Stomach (tissue), 9 donors: Measurements from ENCODE around the gene MARCKSL1. TPM values are rescaled to one million over a fixed set of nuclear protein-coding genes. Genes with fewer than 3 reads are reported as not detected.
A peak's percentile ranks its signal among the peaks of the same experiment; 100 is the strongest.

Experiments used
- DNase-seq, 2 donors: peaks; one replicate each; pipeline versions ENCODE4 v3.0.0 to v3.0.0-alpha.2; 2013 to 2019
- H3K27ac ChIP-seq, 5 donors: fragments of 200-600 bp in 4 of 5; sonication (generic) in 4 of 5; one replicate each; pipeline ENCODE4 v1.5.1; 2013 to 2019; ENCODE audit warnings: mild to moderate bottlenecking in 1 of 5, moderate library complexity in 1 of 5
- H3K27me3 ChIP-seq, 3 donors: fragments of 200-600 bp; sonication (generic); one replicate each; pipeline ENCODE4 v1.5.1; 2017 to 2019; ENCODE audit warnings: mixed run types in 1 of 3
- H3K36me3 ChIP-seq, 4 donors: fragments of 200-600 bp; sonication (generic); 1 replicate in 3 of 4; 2 replicates in 1 of 4; pipeline ENCODE4 v1.5.1; 2016 to 2019
- H3K4me1 ChIP-seq, 4 donors: fragments of 200-600 bp; sonication (generic); one replicate each; pipeline ENCODE4 v1.5.1; 2016 to 2019
- H3K4me3 ChIP-seq, 4 donors: fragments of 200-600 bp; sonication (generic) in 3 of 4; one replicate each; pipeline ENCODE4 v1.5.1; 2016 to 2019; ENCODE audit warnings: mild to moderate bottlenecking in 1 of 4
- H3K9me3 ChIP-seq, 4 donors: fragments of 200-600 bp; sonication (generic); one replicate each; pipeline ENCODE4 v1.5.1; 2016 to 2019
- CTCF ChIP-seq, 7 experiments: fragments of 450-650 bp in 4 of 7; fragments of 200-600 bp in 3 of 7; sonication (generic) in 3 of 7; IDR thresholded peaks; one replicate each; pipeline ENCODE4 v1.5.1; 2016 to 2019; ENCODE audit warnings: antibody characterized with exemption in 7 of 7, control low read depth in 2 of 7, mild to moderate bottlenecking in 1 of 7
- EP300 ChIP-seq: sonication (generic); formaldehyde crosslinking; IDR thresholded peaks from one replicate; pipeline ENCODE4 v1.6.1; 2017; ENCODE audit warnings: antibody characterized with exemption
- POLR2A ChIP-seq, 4 donors: fragments of 450-650 bp; IDR thresholded peaks; one replicate each; pipeline ENCODE4 v1.6.1; 2016; ENCODE audit warnings: antibody characterized with exemption in 4 of 4, control low read depth in 2 of 4, mild to moderate bottlenecking in 1 of 4, moderate library complexity in 1 of 4
- POLR2AphosphoS5 ChIP-seq, 3 donors: sonication (generic); formaldehyde crosslinking; IDR thresholded peaks; one replicate each; pipeline ENCODE4 v1.6.1; 2016; ENCODE audit warnings: antibody characterized with exemption in 3 of 3
- WGBS, 5 donors: extraction: QIAGEN DNeasy Blood & Tissue Kit in 3 of 5; methylation state at CpG; one replicate each; pipeline versions ENCODE4 v1.1.5 to v1.1.7; 2013 to 2018; 5-methylcytosine and 5-hydroxymethylcytosine counted together
- intact Hi-C: fragments of 100-400 bp; cut with DNase I; formaldehyde crosslinking; loops from one replicate; pipeline ENCODE4 v1.15.1; 2023; ENCODE audit warnings: low total_unique reads
- polyA plus RNA-seq, 3 donors: library from polyadenylated mRNA; stranded (reverse); fragments of 200-250 nt; gene quantifications; one replicate each; pipeline ENCODE4 v1.2.3, GENCODE V29; 2013
- total RNA-seq, 5 donors: library from RNA; depleted of rRNA; stranded (reverse); fragments of >200 nt; gene quantifications; one replicate each; pipeline versions ENCODE4 v1.1.0 to v1.2.3, GENCODE V29; 2014 to 2016
- donor health status: healthy with polysubstance abuse.
- donor health status: Bipolar disorder and iron deficiency.
- donor health status: healthy.

The MARCKSL1 gene
- total and polyA plus RNA-seq, 8 donors: 7.6 to 100 (median 47.1) TPM

GRCh38 chr1:32346532-32347157 lies 10.6 kb upstream of the MARCKSL1 start:
- no peak for DNase-seq
- no peaks in the 10 kb centered on the region for H3K27me3 ChIP-seq
- 87 to 92% (median 91%) methylated on average over 9 of the region's 9 CpGs for WGBS, 5 donors
- no peak overlapping the region for H3K27ac ChIP-seq
- TF ChIP-seq EP300: no peak
- TF ChIP-seq POLR2AphosphoS5 (IDR thresholded peaks at IDR 0.05): no peak
- TF ChIP-seq POLR2A (IDR thresholded peaks at IDR 0.05): no peak
- TF ChIP-seq CTCF (IDR thresholded peaks at IDR 0.05): no peak
- peaks cover 10 to 52% (median 31%) of the 10 kb centered on the region in 4 donors for H3K4me1 ChIP-seq
- no peak overlapping the region for H3K4me3 ChIP-seq
- intact Hi-C loops: no loop called here
- no peaks in the 10 kb centered on the region for H3K36me3 ChIP-seq
- H3K9me3 ChIP-seq: no peaks in the 10 kb centered on the region

- no peaks in the 10 kb centered on the region for H3K9me3 ChIP-seq
- peak overlapping the region in 2 of 5 donors; percentile 35 to 42 for H3K27ac ChIP-seq
- peak; percentile 52 to 83 for DNase-seq
- H3K36me3 ChIP-seq: no peaks in the 10 kb centered on the region
- H3K27me3 ChIP-seq: no peaks in the 10 kb centered on the region
- TF ChIP-seq POLR2A (IDR thresholded peaks at IDR 0.05) (no peak), CTCF (IDR thresholded peaks at IDR 0.05) (no peak), POLR2AphosphoS5 (IDR thresholded peaks at IDR 0.05) (no peak), EP300 (no peak)
- peaks cover 10 to 49% (median 23%) of the 10 kb centered on the region in 4 donors for H3K4me1 ChIP-seq
- no peak overlapping the region for H3K4me3 ChIP-seq
- intact Hi-C loops: no loop called here
- WGBS, 5 donors: 18 to 21% (median 18%) methylated on average over 8 of the region's 8 CpGs
Measured at GRCh38 chr1:32345289-32345827, 9.3 kb upstream of the MARCKSL1 start.

- intact Hi-C loops: no loop called here
- TF ChIP-seq POLR2A (IDR thresholded peaks at IDR 0.05): no peak
- no peak for TF ChIP-seq EP300
- no peak for TF ChIP-seq CTCF (IDR thresholded peaks at IDR 0.05)
- no peak for TF ChIP-seq POLR2AphosphoS5 (IDR thresholded peaks at IDR 0.05)
- Histone ChIP-seq H3K36me3 (no peaks in the 10 kb centered on the region), H3K27ac (peak overlapping the region in 1 of 5 donors; percentile 50), H3K27me3 (no peaks in the 10 kb centered on the region), H3K4me1 (peaks cover 9 to 52% (median 22%) of the 10 kb centered on the region in 4 donors), H3K9me3 (no peaks in the 10 kb centered on the region), H3K4me3 (no peak overlapping the region)
- DNase-seq: no peak
- WGBS, 5 donors: 90 to 94% (median 92%) methylated on average over 10 of the region's 10 CpGs
Measured at GRCh38 chr1:32342704-32343103, 6.7 kb upstream of the MARCKSL1 start.

GRCh38 chr1:32341971-32342370 lies 5.9 kb upstream of the MARCKSL1 start:
- 38 to 61% (median 45%) methylated on average over 5 of the region's 5 CpGs for WGBS, 5 donors
- peak overlapping the region in 2 of 5 donors; percentile 50 to 59 for H3K27ac ChIP-seq
- intact Hi-C loops: no loop called here
- no peaks in the 10 kb centered on the region for H3K27me3 ChIP-seq
- H3K9me3 ChIP-seq: no peaks in the 10 kb centered on the region
- DNase-seq: peak in 1 of 2 donors; percentile 66
- no peaks in the 10 kb centered on the region for H3K36me3 ChIP-seq
- H3K4me1 ChIP-seq: peaks cover 14 to 59% (median 29%) of the 10 kb centered on the region in 4 donors
- H3K4me3 ChIP-seq: no peak overlapping the region
- TF ChIP-seq POLR2AphosphoS5 (IDR thresholded peaks at IDR 0.05) (no peak), CTCF (IDR thresholded peaks at IDR 0.05) (no peak), EP300 (no peak)
